Activated T-cell treated with anti-CD3 and anti-CD28 coated beads, Interleukin-2, amount 50 U/mL, for 1 hour (primary cell): Measurements from ENCODE around the gene GPRC5C.
A peak's percentile ranks its signal among the peaks of the same experiment; 100 is the strongest.

Experiments used
- DNase-seq: peaks from one replicate; pipeline ENCODE4 v3.0.0-alpha.2; 2020

Gene GPRC5C

DNA sequence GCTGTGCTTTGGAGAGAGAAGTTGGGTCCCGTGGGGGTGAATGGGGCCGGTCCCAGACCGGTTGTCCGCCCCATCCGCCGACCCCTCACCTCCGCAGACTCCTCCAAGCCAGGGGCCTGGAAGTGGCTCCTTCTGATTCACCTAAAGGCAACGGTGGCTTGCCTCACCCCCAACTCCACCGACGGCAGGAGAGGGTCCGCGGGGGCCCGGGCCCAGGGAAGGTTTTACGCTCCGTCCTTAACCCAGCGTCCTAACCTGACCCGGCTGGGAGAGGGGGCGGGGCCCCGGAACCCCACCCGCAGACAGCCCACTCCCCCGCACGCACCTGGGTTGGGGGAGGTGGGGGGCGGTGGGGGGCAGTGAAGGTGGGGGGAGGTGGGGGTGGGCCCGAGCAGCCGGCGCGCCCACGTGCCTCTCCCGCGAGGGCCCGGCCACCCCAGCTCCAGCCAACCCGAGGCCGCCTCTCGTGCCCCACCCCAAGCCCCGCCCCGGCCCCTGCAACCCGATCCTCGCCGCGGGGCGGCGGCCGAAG is 21.8 kb downstream of the GPRC5C start:
- DNase-seq: peak; percentile 71

GRCh38 chr17:74454197-74455024 is 22.5 kb downstream of the GPRC5C start:
- no peak for DNase-seq

DNA sequence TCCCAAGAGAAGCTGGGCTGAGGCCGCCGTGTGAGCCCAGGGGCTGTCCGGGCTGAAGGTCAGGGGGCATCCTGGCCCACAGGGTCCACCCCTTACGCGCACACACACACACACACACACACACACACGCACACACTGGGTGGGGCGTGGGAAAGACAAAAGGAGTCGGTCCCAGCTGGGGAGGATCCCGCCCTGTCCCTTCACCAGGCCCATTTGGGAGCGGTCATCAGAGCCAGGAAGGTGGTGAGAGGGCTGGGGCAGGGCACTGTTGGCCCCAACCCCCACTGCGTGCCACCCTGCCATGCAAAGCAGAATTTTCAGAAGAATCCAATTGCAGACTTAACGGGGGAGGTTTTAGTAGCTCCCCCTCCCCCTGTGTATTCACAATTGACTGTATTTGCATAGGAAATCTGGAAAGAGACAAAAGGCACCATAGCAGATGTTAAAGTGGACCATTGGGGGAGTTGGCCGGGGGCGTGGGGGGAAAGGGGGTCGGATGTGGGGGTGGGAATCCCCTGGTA is 23.2 kb downstream of the GPRC5C start:
- DNase-seq: no peak

DNA sequence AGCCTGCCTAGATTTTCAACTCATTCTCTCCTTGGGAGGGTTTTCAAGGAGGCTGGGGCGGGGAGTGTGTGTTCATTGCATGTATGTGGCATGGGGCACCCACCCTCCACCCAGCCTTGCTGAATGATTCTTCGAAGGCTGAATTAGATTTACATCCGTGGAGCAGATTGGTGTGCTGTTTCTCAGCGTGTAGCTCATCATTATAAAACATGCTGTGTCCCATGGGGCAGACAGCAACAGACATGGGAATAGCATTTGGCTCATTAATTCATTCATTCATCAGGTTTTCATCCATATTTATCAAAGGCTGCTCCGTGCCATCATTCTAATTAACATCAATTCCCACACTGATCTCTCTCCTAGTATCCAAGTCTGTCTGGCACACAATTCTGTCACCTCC is 23.9 kb downstream of the GPRC5C start:
- no peak for DNase-seq

- DNase-seq: peak; percentile 78
Measured at GRCh38 chr17:74457146-74457819, 25.4 kb downstream of the GPRC5C start.

- DNase-seq: no peak
Measured at GRCh38 chr17:74457820-74458166, 25.9 kb downstream of the GPRC5C start.

- DNase-seq: no peak
Measured at GRCh38 chr17:74458835-74459234, 26.9 kb downstream of the GPRC5C start.

- no peak for DNase-seq
Measured at GRCh38 chr17:74459622-74460021, 27.7 kb downstream of the GPRC5C start.

GRCh38 chr17:74460241-74460640 is 28.4 kb downstream of the GPRC5C start:
- DNase-seq: no peak

- no peak for DNase-seq
Measured at GRCh38 chr17:74460996-74461395, 29.1 kb downstream of the GPRC5C start.

- DNase-seq: no peak
Measured at GRCh38 chr17:74461611-74462010, 29.7 kb downstream of the GPRC5C start.

GRCh38 chr17:74464730-74465377 is 33.0 kb downstream of the GPRC5C start:
- no peak for DNase-seq

DNA sequence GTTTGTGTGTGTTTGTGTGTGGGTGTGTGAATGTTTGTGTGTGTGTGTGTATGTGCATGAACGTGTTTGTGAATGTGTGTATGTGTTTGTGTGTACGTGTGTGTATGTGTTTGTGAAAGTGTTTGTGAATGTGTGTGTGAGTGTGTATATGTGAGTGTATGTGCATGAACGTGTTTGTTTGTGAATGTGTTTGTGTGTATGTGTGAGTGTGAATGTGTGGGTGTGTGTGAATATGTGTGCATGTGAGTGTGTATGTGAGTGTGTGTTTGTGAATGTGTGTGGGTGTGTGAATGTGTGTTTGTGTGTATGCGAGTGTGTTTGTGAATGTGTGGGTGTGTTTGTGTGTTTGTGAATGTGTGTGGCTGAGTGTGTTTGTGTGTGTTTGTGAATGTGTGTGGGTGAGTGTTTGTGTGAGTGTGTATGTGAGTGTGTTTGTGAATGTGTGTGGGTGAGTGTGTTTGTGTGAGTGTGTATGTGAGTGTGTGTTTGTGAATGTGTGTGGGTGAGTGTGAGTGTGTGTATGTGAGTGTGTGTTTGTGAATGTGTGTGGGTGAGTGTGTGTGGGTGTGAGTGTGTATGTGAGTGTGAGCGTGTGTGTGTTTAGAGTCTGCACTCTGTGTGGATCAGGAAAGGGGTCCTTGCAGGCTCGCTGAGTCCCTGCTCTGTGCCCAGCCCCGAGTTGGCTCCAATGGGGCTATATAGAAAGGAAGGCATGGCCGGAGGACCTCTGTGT is 33.7 kb downstream of the GPRC5C start:
- no peak for DNase-seq

DNA sequence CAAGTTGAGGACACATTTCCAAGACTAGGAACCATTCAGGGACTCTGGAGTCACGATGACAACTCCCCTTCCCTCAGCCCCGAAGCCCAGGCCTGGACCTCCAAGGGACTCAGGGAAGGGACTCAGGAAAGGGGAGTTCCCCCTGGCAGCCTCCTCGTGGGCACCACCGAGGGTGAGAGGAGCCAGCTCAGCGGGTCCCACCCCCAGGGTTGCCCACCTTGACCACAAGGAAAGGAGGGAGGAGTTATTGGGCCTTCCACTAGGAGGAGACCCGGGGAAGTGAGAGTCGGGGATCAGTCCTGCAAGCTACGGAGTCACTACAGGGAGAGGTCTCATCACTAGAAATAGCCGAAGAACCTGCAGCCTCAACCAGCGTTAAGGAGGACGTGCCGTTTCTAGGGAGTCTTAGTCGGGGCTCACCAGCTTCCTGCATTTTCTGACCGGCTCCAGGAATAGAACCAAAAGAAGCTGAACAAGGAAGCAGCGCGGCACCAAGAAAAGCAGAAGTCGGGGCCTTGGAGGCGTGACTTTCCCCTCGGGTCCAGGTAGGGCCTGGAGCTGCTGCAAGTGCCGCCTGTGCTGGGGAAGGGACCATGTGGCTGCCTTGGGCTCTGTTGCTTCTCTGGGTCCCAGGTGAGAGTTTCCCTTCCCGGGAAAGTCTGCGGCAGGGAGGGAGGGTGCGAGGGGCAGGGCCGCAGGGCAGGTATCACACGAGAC is 34.4 kb downstream of the GPRC5C start, which contains the start of gene CD300A:
CD300A (plus strand) TSS at position 524 of the 717 bp plus-strand sequence; CDS start at position 594, 70 bp downstream.
- DNase-seq: no peak

DNA sequence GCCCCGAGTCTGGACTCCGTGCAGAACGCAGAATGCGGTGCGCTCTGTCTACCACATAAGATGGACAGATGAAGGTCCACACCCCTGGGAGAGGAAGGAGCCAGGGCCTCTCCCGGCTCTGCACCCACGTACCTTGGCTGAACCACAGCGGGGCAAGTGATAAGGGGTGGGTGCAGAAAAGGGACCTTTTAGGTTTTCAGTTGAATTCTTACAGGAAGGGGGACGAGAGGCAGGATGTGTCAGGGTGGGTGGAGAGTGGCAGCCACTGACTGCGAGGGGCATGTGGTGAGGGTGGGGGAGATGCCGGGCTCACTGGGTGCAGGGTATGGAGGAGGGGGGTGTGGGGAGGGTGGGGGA is 34.9 kb downstream of the GPRC5C start:
- DNase-seq: no peak

GRCh38 chr17:74467221-74467951 is 35.5 kb downstream of the GPRC5C start:
- DNase-seq: no peak

DNA sequence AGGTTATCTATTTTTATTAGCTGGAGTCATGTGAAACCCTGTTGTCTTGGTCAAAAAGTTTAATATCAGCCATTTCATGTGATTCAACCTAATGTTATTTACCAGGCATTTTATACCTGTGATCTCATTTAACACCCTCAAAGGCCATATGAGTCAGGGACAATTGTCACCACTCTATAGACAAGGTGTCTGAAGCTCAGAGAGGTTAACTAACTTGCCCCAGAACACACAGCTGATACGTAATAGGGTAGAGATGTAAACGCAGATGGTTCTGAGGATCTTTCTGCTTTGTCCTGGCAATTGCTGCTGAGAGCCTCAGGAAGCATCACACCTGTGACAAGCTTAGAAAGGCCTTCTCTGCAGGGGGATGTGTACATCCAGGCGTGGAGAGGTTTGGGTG is 39.5 kb downstream of the GPRC5C start:
- no peak for DNase-seq

- DNase-seq: no peak
Measured at GRCh38 chr17:74472890-74473289, 41.0 kb downstream of the GPRC5C start.

- DNase-seq: no peak
Measured at GRCh38 chr17:74473294-74473693, 41.4 kb downstream of the GPRC5C start.

DNA sequence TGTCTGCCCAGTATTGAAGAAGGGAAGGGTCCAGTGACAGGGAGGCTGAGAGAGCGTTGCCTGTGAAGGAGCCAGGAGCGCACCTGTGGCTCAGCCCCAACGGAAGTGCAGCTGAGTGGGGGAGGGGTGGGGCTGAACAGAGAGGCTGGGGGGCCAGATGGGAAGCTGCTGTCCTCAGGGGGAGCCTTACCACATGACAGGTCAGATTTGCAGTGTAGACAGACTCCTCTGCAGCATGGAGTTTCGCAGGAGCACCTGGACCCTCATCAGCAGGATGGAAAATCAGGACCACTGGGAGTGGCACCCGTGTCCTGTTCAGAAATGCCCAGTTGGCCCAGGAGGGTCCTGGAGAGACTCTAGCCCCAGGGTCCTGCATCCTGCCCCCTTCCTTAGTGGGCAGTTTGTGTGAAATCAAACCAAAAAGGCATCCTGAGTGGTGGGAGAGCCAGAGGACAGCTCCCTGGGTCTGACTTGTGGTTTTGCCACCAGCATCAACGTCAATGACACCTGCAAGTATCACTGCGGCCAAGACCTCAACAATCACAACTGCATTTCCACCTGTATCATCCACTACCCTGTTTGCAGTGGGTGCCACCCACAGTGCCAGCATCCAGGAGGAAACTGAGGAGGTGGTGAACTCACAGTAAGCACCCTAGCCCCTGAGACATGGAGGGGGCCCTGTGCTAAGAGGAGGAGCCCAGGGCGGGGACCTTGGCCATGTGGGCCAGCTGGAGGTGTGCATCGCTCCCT is 42.3 kb downstream of the GPRC5C start:
- DNase-seq: no peak

GRCh38 chr17:74475189-74475588 is 43.3 kb downstream of the GPRC5C start:
- DNase-seq: no peak
